ENCODE measurements around the gene STEAP1B.

Gene STEAP1B

DNA sequence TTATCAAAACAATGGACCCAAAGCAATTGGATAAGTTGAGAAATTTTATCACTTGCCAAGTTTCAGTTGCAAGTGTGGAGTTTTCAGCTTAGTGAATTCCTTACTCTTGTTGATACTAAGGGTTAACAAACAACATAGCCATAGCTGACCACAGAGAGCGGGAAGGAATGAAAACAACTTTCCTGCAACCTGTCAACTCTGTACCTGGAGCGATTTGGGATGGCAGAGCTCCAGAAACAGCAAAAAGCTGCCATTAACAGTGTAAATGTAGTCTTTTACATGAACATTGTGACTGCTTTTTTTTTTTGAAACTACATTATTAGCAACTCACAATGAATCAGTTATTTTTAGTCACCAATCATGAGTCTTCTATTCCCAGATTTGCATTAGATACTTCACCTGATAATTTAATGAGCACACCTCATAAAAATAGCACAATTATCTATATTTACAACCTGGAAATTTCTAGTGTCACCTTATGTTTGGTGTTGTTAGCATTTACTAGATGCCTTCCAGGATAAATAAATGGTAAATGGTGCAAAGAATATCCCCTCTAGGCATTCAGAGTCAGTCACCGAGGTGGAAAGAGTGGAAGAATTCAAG is 95.5 kb downstream of the STEAP1B start:
- H3K36me3 ChIP-seq (ENCODE audit: low read length): no peaks in the 10 kb centered on the region
- TF ChIP-seq EZH2phosphoT487 (conservative IDR thresholded peaks at IDR 0.05; ENCODE audit: low read length): no peak
- H3K27ac ChIP-seq (ENCODE audit: low read depth, low read length): no peak overlapping the region
- H3K4me2 ChIP-seq (ENCODE audit: low read depth, low read length, poor library complexity, severe bottlenecking): no peak overlapping the region
- H3K9me3 ChIP-seq (ENCODE audit: insufficient read depth, low read length): no peaks in the 10 kb centered on the region
- no peak overlapping the region for H3K9ac ChIP-seq (ENCODE audit: low read length)
- no peak overlapping the region for H2AFZ ChIP-seq (ENCODE audit: low read depth, low read length, severe bottlenecking)
- H3K9me2 ChIP-seq (replicated peaks; ENCODE audit: insufficient read depth, low read length): no peaks in the 10 kb centered on the region
- H4K20me1 ChIP-seq (ENCODE audit: low read depth, low read length): no peaks in the 10 kb centered on the region
- H3K4me3 ChIP-seq (ENCODE audit: insufficient read depth, low read length, poor library complexity, severe bottlenecking): no peak overlapping the region
- H3K27me3 ChIP-seq (ENCODE audit: low read length): no peaks in the 10 kb centered on the region
- H3F3A ChIP-seq (ENCODE audit: insufficient read depth): no peaks in the 10 kb centered on the region
- no peaks in the 10 kb centered on the region for H3K79me2 ChIP-seq (ENCODE audit: insufficient read depth, low read length)

DNA sequence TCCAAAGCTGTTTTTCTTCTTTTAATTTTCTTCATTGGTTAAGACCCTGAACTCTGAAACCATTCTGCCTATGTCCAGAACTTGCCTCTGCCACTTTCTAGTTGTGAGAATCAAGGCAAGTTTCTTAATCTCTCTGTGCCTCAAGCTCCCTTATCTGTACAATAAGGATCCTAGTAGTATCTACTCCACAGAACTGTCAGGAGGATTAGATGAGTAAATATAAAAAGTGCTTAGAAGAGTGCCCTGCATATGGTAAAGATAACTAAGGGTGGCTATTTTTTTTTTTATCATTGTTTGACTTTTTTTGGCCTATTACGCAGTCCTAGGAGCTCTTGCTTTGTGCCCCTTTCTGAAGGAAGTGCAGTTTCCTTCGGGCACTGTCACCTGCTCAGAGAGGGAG is 96.6 kb downstream of the STEAP1B start:
- Histone ChIP-seq H3K27me3 (ENCODE audit: low read length) (no peaks in the 10 kb centered on the region), H3K9me2 (replicated peaks; ENCODE audit: insufficient read depth, low read length) (no peaks in the 10 kb centered on the region), H3K9me3 (ENCODE audit: insufficient read depth, low read length) (no peaks in the 10 kb centered on the region), H3K36me3 (ENCODE audit: low read length) (no peaks in the 10 kb centered on the region), H3K4me2 (ENCODE audit: low read depth, low read length, poor library complexity, severe bottlenecking) (no peak overlapping the region), H2AFZ (ENCODE audit: low read depth, low read length, severe bottlenecking) (no peak overlapping the region), H3K4me3 (ENCODE audit: insufficient read depth, low read length, poor library complexity, severe bottlenecking) (no peak overlapping the region), H4K20me1 (ENCODE audit: low read depth, low read length) (no peaks in the 10 kb centered on the region), H3F3A (ENCODE audit: insufficient read depth) (no peaks in the 10 kb centered on the region), H3K79me2 (ENCODE audit: insufficient read depth, low read length) (no peaks in the 10 kb centered on the region), H3K9ac (ENCODE audit: low read length) (no peak overlapping the region), H3K27ac (ENCODE audit: low read depth, low read length) (no peak overlapping the region)
- TF ChIP-seq EZH2phosphoT487 (conservative IDR thresholded peaks at IDR 0.05; ENCODE audit: low read length): no peak
- no peak for TF ChIP-seq CTCF (IDR thresholded peaks at IDR 0.05; ENCODE audit: insufficient read depth, low read length, poor library complexity, severe bottlenecking)

DNA sequence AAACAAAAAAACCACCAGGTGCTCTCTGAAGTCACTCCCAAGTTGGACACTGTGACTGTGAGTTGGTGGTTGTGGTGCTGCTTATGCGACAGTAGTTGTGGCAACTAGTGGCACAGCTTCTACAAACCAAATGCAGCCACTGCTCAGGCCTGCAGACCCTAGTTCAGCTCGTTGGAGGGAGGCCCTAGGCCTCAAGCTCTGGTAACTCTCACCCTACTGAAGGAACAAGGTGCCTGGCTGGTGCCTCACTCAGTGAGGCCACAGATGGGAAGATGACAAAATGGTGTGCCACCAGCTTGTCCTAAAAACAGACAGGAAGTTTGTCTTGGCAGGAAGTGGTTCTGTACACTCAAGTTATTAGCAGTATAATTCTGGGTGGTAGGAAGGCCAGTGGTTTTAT is 97.7 kb downstream of the STEAP1B start:
- Histone ChIP-seq H2AFZ (ENCODE audit: low read depth, low read length, severe bottlenecking) (peak overlapping the region; percentile 36), H3K27me3 (ENCODE audit: low read length) (no peaks in the 10 kb centered on the region), H3K36me3 (ENCODE audit: low read length) (no peaks in the 10 kb centered on the region), H3K4me2 (ENCODE audit: low read depth, low read length, poor library complexity, severe bottlenecking) (no peak overlapping the region), H3K27ac (ENCODE audit: low read depth, low read length) (no peak overlapping the region), H4K20me1 (ENCODE audit: low read depth, low read length) (no peaks in the 10 kb centered on the region), H3K9me3 (ENCODE audit: insufficient read depth, low read length) (no peaks in the 10 kb centered on the region), H3K9me2 (replicated peaks; ENCODE audit: insufficient read depth, low read length) (no peaks in the 10 kb centered on the region), H3K79me2 (ENCODE audit: insufficient read depth, low read length) (no peaks in the 10 kb centered on the region), H3K4me3 (ENCODE audit: insufficient read depth, low read length, poor library complexity, severe bottlenecking) (no peak overlapping the region), H3F3A (ENCODE audit: insufficient read depth) (no peaks in the 10 kb centered on the region), H3K9ac (ENCODE audit: low read length) (no peak overlapping the region)
- TF ChIP-seq EZH2phosphoT487 (conservative IDR thresholded peaks at IDR 0.05; ENCODE audit: low read length) (no peak), CTCF (IDR thresholded peaks at IDR 0.05; ENCODE audit: insufficient read depth, low read length, poor library complexity, severe bottlenecking) (no peak)

DNA sequence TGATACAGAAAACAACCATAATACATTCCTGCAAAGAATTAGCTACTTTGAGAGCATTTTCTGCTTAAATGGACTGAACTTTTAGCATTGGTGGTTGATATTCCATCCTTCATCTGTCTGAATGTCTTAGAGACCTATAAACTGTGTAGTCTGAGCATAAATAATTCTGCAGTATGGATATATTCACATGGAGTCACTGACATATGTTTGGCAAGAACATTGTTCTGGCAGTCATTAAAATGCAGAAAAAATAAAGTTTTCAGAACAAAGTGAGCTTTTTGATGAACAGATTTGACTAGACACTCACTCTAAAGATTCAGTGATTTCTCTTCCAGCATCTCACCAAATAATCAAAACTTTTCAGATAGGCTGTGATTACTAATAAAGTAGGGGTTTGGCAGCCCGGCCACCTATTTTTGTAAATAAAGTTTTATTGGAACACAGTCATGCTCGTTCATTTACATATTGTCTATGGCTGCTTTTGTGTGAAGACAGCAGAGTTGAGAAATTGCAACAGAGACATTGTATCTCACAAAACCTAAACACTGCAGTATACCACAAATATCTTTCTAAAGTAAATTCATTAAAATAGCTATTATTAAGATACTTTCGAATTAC is 98.9 kb downstream of the STEAP1B start:
- no peaks in the 10 kb centered on the region for H4K20me1 ChIP-seq (ENCODE audit: low read depth, low read length)
- H3K36me3 ChIP-seq (ENCODE audit: low read length): no peaks in the 10 kb centered on the region
- H3K9me2 ChIP-seq (replicated peaks; ENCODE audit: insufficient read depth, low read length): no peaks in the 10 kb centered on the region
- no peaks in the 10 kb centered on the region for H3F3A ChIP-seq (ENCODE audit: insufficient read depth)
- no peaks in the 10 kb centered on the region for H3K27me3 ChIP-seq (ENCODE audit: low read length)
- no peak overlapping the region for H3K4me2 ChIP-seq (ENCODE audit: low read depth, low read length, poor library complexity, severe bottlenecking)
- no peak overlapping the region for H3K9ac ChIP-seq (ENCODE audit: low read length)
- H3K27ac ChIP-seq (ENCODE audit: low read depth, low read length): no peak overlapping the region
- H3K79me2 ChIP-seq (ENCODE audit: insufficient read depth, low read length): no peaks in the 10 kb centered on the region
- no peak for TF ChIP-seq EZH2phosphoT487 (conservative IDR thresholded peaks at IDR 0.05; ENCODE audit: low read length)
- no peak for TF ChIP-seq CTCF (IDR thresholded peaks at IDR 0.05; ENCODE audit: insufficient read depth, low read length, poor library complexity, severe bottlenecking)
- H3K4me3 ChIP-seq (ENCODE audit: insufficient read depth, low read length, poor library complexity, severe bottlenecking): no peak overlapping the region
- H3K9me3 ChIP-seq (ENCODE audit: insufficient read depth, low read length): no peaks in the 10 kb centered on the region
- H2AFZ ChIP-seq (ENCODE audit: low read depth, low read length, severe bottlenecking): no peak overlapping the region

Data from SU-DHL-6 (cell line).